Measurements from ENCODE around the gene METTL1.

Gene METTL1

GRCh38 chr12:57739387-57739786, 32.5 kb downstream of the METTL1 start:
- H3K9ac ChIP-seq (ENCODE audit: low read depth, low read length, poor library complexity, severe bottlenecking) = peak overlapping the region; percentile 75
- TF ChIP-seq EZH2phosphoT487 (IDR thresholded peaks at IDR 0.05; ENCODE audit: borderline replicate concordance) = no peak
- TF ChIP-seq, protein P1, sequence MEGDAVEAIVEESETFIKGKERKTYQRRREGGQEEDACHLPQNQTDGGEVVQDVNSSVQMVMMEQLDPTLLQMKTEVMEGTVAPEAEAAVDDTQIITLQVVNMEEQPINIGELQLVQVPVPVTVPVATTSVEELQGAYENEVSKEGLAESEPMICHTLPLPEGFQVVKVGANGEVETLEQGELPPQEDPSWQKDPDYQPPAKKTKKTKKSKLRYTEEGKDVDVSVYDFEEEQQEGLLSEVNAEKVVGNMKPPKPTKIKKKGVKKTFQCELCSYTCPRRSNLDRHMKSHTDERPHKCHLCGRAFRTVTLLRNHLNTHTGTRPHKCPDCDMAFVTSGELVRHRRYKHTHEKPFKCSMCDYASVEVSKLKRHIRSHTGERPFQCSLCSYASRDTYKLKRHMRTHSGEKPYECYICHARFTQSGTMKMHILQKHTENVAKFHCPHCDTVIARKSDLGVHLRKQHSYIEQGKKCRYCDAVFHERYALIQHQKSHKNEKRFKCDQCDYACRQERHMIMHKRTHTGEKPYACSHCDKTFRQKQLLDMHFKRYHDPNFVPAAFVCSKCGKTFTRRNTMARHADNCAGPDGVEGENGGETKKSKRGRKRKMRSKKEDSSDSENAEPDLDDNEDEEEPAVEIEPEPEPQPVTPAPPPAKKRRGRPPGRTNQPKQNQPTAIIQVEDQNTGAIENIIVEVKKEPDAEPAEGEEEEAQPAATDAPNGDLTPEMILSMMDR (conservative IDR thresholded peaks at IDR 0.05; ENCODE audit: low read length) = no peak

GRCh38 chr12:57738661-57739237, 33.2 kb downstream of the METTL1 start, which contains the start of gene AGAP2:
AGAP2 (minus strand) TSS chr12:57738742; CDS start chr12:57738246, 496 bp downstream.
- H4K20me1 ChIP-seq (ENCODE audit: insufficient read depth, low read length, poor library complexity, severe bottlenecking) = peaks cover 48% of the 10 kb centered on the region
- peak within 1 kb of the TSS; percentile 80 for H3K4me3 ChIP-seq (ENCODE audit: low read length, poor library complexity, severe bottlenecking)
- H3F3A ChIP-seq (ENCODE audit: low read depth) = no peaks in the 10 kb centered on the region
- TF ChIP-seq, protein P1 (conservative IDR thresholded peaks at IDR 0.05; ENCODE audit: low read length) = no peak
- no peak for TF ChIP-seq EZH2phosphoT487 (IDR thresholded peaks at IDR 0.05; ENCODE audit: borderline replicate concordance)
- H3K79me2 ChIP-seq (ENCODE audit: insufficient read depth, low read length) = peaks cover 71% of the 10 kb centered on the region
- no peaks in the 10 kb centered on the region for H3K9me3 ChIP-seq (ENCODE audit: insufficient read depth, low read depth, low read length)
- no peaks in the 10 kb centered on the region for H3K27me3 ChIP-seq (ENCODE audit: insufficient read depth, low read length, poor library complexity, severe bottlenecking)
- H2AFZ ChIP-seq (ENCODE audit: low read length) = no peak within 1 kb of the TSS
- H3K4me2 ChIP-seq (ENCODE audit: low read depth, low read length, poor library complexity, severe bottlenecking) = peak within 1 kb of the TSS; percentile 95
- no peaks in the 10 kb centered on the region for H3K9me2 ChIP-seq (replicated peaks; ENCODE audit: low read depth, low read length)
- peaks cover 29% of the 10 kb centered on the region for H3K4me1 ChIP-seq (ENCODE audit: insufficient read depth, low read length, poor library complexity, severe bottlenecking)
- H3K9ac ChIP-seq (ENCODE audit: low read depth, low read length, poor library complexity, severe bottlenecking) = peak within 1 kb of the TSS; percentile 75
- H3K36me3 ChIP-seq (ENCODE audit: insufficient read depth, low read length) = peaks cover 15% of the 10 kb centered on the region; the same call in 1 of the 2 replicates

More at GRCh38 chr12:57739387-57739786, 32.5 kb downstream of the METTL1 start:
- H2AFZ ChIP-seq (ENCODE audit: low read length) = no peak overlapping the region
- H3K27me3 ChIP-seq (ENCODE audit: insufficient read depth, low read length, poor library complexity, severe bottlenecking) = no peaks in the 10 kb centered on the region
- peaks cover 71% of the 10 kb centered on the region for H3K79me2 ChIP-seq (ENCODE audit: insufficient read depth, low read length)
- H3K9me3 ChIP-seq (ENCODE audit: insufficient read depth, low read depth, low read length) = no peaks in the 10 kb centered on the region
- peaks cover 29% of the 10 kb centered on the region for H3K4me1 ChIP-seq (ENCODE audit: insufficient read depth, low read length, poor library complexity, severe bottlenecking)
- peaks cover 48% of the 10 kb centered on the region for H4K20me1 ChIP-seq (ENCODE audit: insufficient read depth, low read length, poor library complexity, severe bottlenecking)
- H3K4me3 ChIP-seq (ENCODE audit: low read length, poor library complexity, severe bottlenecking) = peak overlapping the region; percentile 80
- H3K4me2 ChIP-seq (ENCODE audit: low read depth, low read length, poor library complexity, severe bottlenecking) = peak overlapping the region; percentile 95
- no peaks in the 10 kb centered on the region for H3F3A ChIP-seq (ENCODE audit: low read depth)
- no peaks in the 10 kb centered on the region for H3K9me2 ChIP-seq (replicated peaks; ENCODE audit: low read depth, low read length)
- H3K36me3 ChIP-seq (ENCODE audit: insufficient read depth, low read length) = peaks cover 9% of the 10 kb centered on the region; the same call in 1 of the 2 replicates

DNA sequence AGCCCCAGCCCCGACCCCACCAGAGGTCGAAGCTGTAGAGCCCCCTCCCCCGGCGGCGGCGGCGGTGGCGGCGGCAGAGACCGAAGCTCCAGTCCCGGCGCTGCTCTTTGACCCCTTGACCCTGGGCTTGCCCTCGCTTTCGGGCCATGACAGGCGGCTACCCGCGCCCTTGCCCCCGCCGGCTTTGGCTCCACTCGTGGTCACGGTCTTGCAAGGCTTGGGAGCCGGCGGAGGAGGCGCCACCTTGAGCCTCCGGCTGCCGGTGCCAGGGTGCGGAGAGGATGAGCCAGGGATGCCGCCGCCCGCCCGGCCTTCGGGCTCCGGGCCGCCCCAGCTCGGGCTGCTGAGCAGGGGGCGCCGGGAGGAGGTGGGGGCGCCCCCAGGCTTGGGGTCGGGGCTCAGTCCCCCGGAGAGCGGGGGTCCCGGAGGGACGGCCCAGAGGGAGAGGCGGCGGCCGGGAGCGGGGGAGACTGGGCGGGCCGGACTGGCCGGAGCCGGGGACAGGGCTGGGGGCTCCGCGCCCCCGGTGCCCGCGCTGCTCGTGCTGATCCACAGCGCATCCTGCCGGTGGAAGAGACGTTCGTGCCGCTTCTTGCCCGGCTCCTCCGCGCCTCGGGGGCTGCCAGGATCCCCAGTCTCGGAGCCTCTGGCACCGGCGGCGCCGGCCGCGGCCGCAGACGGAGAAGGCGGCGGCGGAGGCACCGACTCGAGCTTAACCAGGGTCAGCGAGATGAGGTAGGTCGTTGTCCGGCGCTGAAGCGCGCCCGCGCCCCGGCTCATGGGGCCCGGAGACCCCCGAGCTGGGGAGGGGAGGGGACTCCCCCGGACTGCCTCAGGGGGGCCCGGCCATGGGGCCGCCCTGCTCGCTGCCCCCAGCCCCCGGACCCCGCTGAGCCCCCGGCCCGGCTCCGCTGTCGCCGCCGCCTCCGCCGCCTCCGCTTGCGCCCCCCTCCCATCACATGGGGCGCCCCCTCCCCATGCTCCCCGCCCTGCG, 34.1 kb downstream of the METTL1 start:
- TF ChIP-seq, protein P1 (conservative IDR thresholded peaks at IDR 0.05; ENCODE audit: low read length) = no peak
- TF ChIP-seq EZH2phosphoT487 (IDR thresholded peaks at IDR 0.05; ENCODE audit: borderline replicate concordance) = no peak
- H3F3A ChIP-seq (ENCODE audit: low read depth) = no peaks in the 10 kb centered on the region
- no peaks in the 10 kb centered on the region for H3K9me3 ChIP-seq (ENCODE audit: insufficient read depth, low read depth, low read length)
- peaks cover 48% of the 10 kb centered on the region for H4K20me1 ChIP-seq (ENCODE audit: insufficient read depth, low read length, poor library complexity, severe bottlenecking)
- H3K79me2 ChIP-seq (ENCODE audit: insufficient read depth, low read length) = peaks cover 71% of the 10 kb centered on the region
- H3K4me2 ChIP-seq (ENCODE audit: low read depth, low read length, poor library complexity, severe bottlenecking) = no peak overlapping the region
- no peak overlapping the region for H3K9ac ChIP-seq (ENCODE audit: low read depth, low read length, poor library complexity, severe bottlenecking)
- H3K4me1 ChIP-seq (ENCODE audit: insufficient read depth, low read length, poor library complexity, severe bottlenecking) = peaks cover 27% of the 10 kb centered on the region
- no peak overlapping the region for H2AFZ ChIP-seq (ENCODE audit: low read length)
- H3K27me3 ChIP-seq (ENCODE audit: insufficient read depth, low read length, poor library complexity, severe bottlenecking) = no peaks in the 10 kb centered on the region
- H3K36me3 ChIP-seq (ENCODE audit: insufficient read depth, low read length) = peaks cover 25% of the 10 kb centered on the region; the same call in 1 of the 2 replicates
- H3K9me2 ChIP-seq (replicated peaks; ENCODE audit: low read depth, low read length) = no peaks in the 10 kb centered on the region
- no peak overlapping the region for H3K4me3 ChIP-seq (ENCODE audit: low read length, poor library complexity, severe bottlenecking)

Data from Loucy (cell line).